GM12891 (cell line): ENCODE measurements around the gene PACS2.
"Not testable (repeated sequence)": the region's sequence is repeated elsewhere in the genome, so short reads cannot be mapped to it uniquely, and the experiment has no call there.

ENCODE experiments used
- DNase-seq: peaks from one replicate; pipeline ENCODE4 v3.0.0; 2011; ENCODE audit warnings: low spot score; ENCODE audit not compliant: insufficient read length
- FAIRE-seq: peaks from 2 replicates; lab custom pipeline; 2011; peaks lifted over from hg19 to GRCh38; lab: Jason Lieb, UNC
- PAX5 ChIP-seq: IDR thresholded peaks from 2 replicates; pipeline ENCODE4 v1.6.1; 2011; ENCODE audit warnings: low read length, moderate library complexity, mild to moderate bottlenecking; ENCODE audit not compliant: insufficient read depth, severe bottlenecking
- POLR2A ChIP-seq: IDR thresholded peaks from 2 replicates; pipeline ENCODE4 v1.6.1; 2011; ENCODE audit warnings: low read depth, low read length, control low read depth
- POLR2AphosphoS5 ChIP-seq: IDR thresholded peaks from 2 replicates; pipeline ENCODE4 v1.6.1; 2011; ENCODE audit warnings: low read depth, low read length, control low read depth
- POU2F2 ChIP-seq: IDR thresholded peaks from 2 replicates; pipeline ENCODE4 v1.6.1; 2011; ENCODE audit warnings: low read depth, mild to moderate bottlenecking, control low read depth, low read length, moderate library complexity
- SPI1 ChIP-seq: IDR thresholded peaks from 2 replicates; pipeline ENCODE4 v1.6.1; 2011; ENCODE audit warnings: low read depth, low read length, control low read depth
- TAF1 ChIP-seq: IDR thresholded peaks from 2 replicates; pipeline ENCODE4 v1.6.1; 2011; ENCODE audit warnings: low read depth, low read length, control low read depth

The PACS2 gene

GRCh38 chr14:105287249-105288102 lies 27.1 kb upstream of the PACS2 start:
- no peak for FAIRE-seq
- TF ChIP-seq POLR2AphosphoS5 (no peak), PAX5 (no peak), SPI1 (no peak), POLR2A (no peak), POU2F2 (no peak)
- DNase-seq, result no peak

- FAIRE-seq, DNase-seq: not testable (repeated sequence)
These were observed 25.6 kb upstream of the PACS2 start for GRCh38 chr14:105288936-105289335.

GRCh38 chr14:105290621-105291346 lies 23.8 kb upstream of the PACS2 start:
- TF ChIP-seq SPI1, result no peak
- TF ChIP-seq PAX5, result no peak
- TF ChIP-seq TAF1, result no peak
- TF ChIP-seq POU2F2, result no peak
- no peak for TF ChIP-seq POLR2AphosphoS5
- TF ChIP-seq POLR2A, result no peak
- DNase-seq, result no peak
- FAIRE-seq, result no peak

GRCh38 chr14:105292826-105293711 lies 21.5 kb upstream of the PACS2 start:
- peak; percentile 94 for FAIRE-seq

GRCh38 chr14:105294142-105294597 lies 20.4 kb upstream of the PACS2 start:
- peak; percentile 92 for FAIRE-seq
- no peak for TF ChIP-seq PAX5
- TF ChIP-seq POU2F2, result no peak
- no peak for TF ChIP-seq POLR2A
- TF ChIP-seq POLR2AphosphoS5, result no peak
- no peak for TF ChIP-seq SPI1
- no peak for TF ChIP-seq TAF1

More at GRCh38 chr14:105292826-105293711, 21.5 kb upstream of the PACS2 start:
- DNase-seq, result no peak
- no peak for TF ChIP-seq PAX5
- TF ChIP-seq TAF1, result no peak
- no peak for TF ChIP-seq POLR2AphosphoS5

GRCh38 chr14:105297311-105297710 lies 17.2 kb upstream of the PACS2 start:
- DNase-seq, FAIRE-seq: not testable (repeated sequence)

More at GRCh38 chr14:105294142-105294597, 20.4 kb upstream of the PACS2 start:
- no peak for DNase-seq

GRCh38 chr14:105299654-105300541 lies 14.7 kb upstream of the PACS2 start:
- no peak for DNase-seq

GRCh38 chr14:105300542-105301102 lies 13.9 kb upstream of the PACS2 start, which contains the start of gene BRF1:
BRF1 (minus strand) TSS chr14:105301001; CDS start chr14:105300629, 372 bp downstream.
- DNase-seq (peak; percentile 90), FAIRE-seq (no peak)

More at GRCh38 chr14:105299654-105300541, 14.7 kb upstream of the PACS2 start:
- TF ChIP-seq POLR2AphosphoS5 (no peak), SPI1 (no peak), TAF1 (no peak), POU2F2 (no peak), POLR2A (no peak), PAX5 (no peak)
- peak; percentile 92 for FAIRE-seq

More at GRCh38 chr14:105300542-105301102, 13.9 kb upstream of the PACS2 start, which contains the start of gene BRF1:
- TF ChIP-seq TAF1 (0 out of 2 replicates have a peak, but pooled peaks have one; percentile 18), PAX5 (no peak), SPI1 (no peak), POLR2A (peak; percentile 47; the same call in 1 of the 2 replicates), POLR2AphosphoS5 (no peak; the same call in 1 of the 2 replicates), POU2F2 (no peak)
